ENCODE results near the gene ALPP. TPM values are rescaled to one million over a fixed set of nuclear protein-coding genes. Genes with fewer than 3 reads are reported as not detected.

Gene ALPP
- total RNA-seq, 4 donors from 2014 or later, result not detected

DNA sequence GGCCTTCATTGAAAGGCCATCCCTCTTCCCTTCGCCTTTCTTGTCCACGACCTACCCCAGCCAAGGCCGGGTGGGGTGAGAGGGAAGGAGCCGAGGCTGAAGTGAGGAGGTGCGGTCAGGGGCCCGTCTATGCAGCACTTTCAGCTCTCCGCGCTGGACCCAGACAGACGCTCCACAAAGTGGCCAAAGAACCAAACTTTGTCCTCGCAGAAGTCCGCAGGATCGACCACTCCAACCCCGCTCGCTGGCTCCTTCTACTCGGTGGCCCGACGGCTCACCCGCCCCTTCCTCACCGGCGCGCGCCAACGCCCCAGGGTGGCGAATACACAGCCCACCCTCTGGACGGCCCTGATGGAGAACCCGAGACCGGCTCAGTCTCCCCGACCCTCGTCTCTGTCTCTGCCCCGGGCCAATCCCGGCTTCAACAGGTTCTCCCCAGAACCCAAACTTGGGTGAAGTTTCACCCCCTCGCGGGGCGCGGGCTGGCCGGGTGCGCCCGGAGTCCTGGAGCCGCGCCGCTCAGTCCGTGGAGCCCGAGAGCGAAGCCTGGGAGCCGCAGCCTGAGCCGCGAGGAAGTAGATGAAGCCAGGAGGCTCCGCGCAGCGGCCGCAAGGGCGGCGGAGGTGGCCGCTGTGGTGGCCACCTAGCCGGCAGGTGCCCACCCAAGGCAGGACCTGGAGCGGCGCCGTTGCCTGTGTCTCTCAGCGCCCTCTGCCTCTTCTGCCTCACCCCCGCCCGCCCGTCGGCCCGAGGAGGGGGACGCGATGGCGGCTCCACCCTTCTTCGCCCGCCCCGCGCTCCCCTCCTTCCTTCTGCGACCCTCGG is 26.7 kb upstream of the ALPP start:
- Histone ChIP-seq H3K36me3 (no peaks in the 10 kb centered on the region), H3K4me3 (replicated peaks in 1 of 3) (no peak overlapping the region), H3K9me3 (no peaks in the 10 kb centered on the region), H3K27me3 (peaks cover 18% of the 10 kb centered on the region), H3K27ac (no peak overlapping the region), H3K4me1 (peaks cover 15 to 16% of the 10 kb centered on the region in 2 donors)
- TF ChIP-seq, protein P1, sequence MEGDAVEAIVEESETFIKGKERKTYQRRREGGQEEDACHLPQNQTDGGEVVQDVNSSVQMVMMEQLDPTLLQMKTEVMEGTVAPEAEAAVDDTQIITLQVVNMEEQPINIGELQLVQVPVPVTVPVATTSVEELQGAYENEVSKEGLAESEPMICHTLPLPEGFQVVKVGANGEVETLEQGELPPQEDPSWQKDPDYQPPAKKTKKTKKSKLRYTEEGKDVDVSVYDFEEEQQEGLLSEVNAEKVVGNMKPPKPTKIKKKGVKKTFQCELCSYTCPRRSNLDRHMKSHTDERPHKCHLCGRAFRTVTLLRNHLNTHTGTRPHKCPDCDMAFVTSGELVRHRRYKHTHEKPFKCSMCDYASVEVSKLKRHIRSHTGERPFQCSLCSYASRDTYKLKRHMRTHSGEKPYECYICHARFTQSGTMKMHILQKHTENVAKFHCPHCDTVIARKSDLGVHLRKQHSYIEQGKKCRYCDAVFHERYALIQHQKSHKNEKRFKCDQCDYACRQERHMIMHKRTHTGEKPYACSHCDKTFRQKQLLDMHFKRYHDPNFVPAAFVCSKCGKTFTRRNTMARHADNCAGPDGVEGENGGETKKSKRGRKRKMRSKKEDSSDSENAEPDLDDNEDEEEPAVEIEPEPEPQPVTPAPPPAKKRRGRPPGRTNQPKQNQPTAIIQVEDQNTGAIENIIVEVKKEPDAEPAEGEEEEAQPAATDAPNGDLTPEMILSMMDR (IDR thresholded peaks at IDR 0.05), result no peak
- TF ChIP-seq POLR2A (IDR thresholded peaks at IDR 0.05), result no peak
- no peak for DNase-seq
- 31 to 35% methylated on average over 34 to 44 of the region's 73 CpGs for WGBS, 2 donors
- intact Hi-C loops (cut with DNase I), result no loop called here

DNA sequence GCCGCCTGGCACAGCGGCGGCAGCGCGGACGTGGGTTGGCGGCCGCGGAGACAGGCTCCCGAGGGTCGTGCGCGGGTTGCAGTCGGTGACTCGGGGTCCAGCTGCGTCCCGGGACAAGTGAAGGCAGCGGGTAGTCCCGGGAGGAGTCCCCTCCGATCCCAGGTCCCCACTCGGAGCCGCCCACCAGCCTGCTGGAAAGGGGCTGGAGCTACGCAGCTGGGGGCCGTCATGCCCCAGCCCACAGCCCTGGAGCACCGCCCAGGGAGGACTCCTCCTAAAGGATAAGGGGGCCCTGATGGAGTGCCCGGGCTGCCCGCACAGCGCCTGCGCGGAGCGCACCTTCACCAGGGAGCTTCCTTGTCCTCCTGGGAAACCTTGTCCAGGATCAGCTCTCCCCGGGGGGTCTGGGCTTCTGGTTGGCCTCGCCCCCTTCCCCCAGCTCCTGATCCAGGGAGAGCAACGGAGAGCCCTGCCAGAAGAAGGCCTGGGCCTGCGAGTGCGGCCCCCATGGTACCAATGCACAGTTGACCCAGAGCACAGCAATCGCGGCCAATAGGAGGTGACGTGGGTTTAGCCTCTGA is 25.9 kb upstream of the ALPP start:
- Histone ChIP-seq H3K27me3 (peaks cover 18% of the 10 kb centered on the region), H3K9me3 (no peaks in the 10 kb centered on the region), H3K27ac (no peak overlapping the region), H3K4me1 (peaks cover 15 to 16% of the 10 kb centered on the region in 2 donors), H3K36me3 (no peaks in the 10 kb centered on the region), H3K4me3 (replicated peaks in 1 of 3) (no peak overlapping the region)
- intact Hi-C loops (cut with DNase I), result no loop called here
- DNase-seq, result no peak
- WGBS, 2 donors, result 80 to 83% methylated on average over 1 to 3 of the region's 39 CpGs
- TF ChIP-seq POLR2A (IDR thresholded peaks at IDR 0.05), result no peak
- TF ChIP-seq, protein P1 (IDR thresholded peaks at IDR 0.05), result no peak

DNA sequence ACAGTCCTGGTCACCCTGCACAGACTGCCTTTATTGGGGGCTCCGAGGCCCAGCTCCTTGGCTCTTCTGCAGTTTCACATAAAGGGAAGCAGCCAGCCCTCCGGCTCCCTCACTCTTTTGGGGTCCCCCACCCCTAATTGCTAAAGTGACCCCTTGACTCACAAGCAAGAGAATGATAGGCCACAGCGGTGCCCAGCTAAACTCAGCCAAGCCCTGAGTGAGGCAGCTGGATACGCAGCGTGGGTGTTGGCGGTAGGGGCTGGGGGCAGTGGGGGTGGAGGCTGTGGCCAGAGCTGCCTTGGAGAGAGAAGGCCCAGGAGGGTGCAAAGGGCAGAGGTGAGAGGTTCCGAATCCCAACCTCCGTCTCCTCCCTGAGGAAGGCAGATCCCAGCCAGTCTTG is 25.5 kb upstream of the ALPP start:
- Histone ChIP-seq H3K9me3 (no peaks in the 10 kb centered on the region), H3K36me3 (no peaks in the 10 kb centered on the region), H3K27me3 (peaks cover 18% of the 10 kb centered on the region), H3K4me3 (replicated peaks in 1 of 3) (no peak overlapping the region), H3K27ac (no peak overlapping the region), H3K4me1 (peaks cover 15 to 16% of the 10 kb centered on the region in 2 donors)
- TF ChIP-seq, protein P1 (IDR thresholded peaks at IDR 0.05), result no peak
- TF ChIP-seq POLR2A (IDR thresholded peaks at IDR 0.05), result no peak
- intact Hi-C loops (cut with DNase I), result no loop called here
- no peak for DNase-seq
- 80 to 81% methylated on average over 7 of the region's 8 CpGs for WGBS, 2 donors

DNA sequence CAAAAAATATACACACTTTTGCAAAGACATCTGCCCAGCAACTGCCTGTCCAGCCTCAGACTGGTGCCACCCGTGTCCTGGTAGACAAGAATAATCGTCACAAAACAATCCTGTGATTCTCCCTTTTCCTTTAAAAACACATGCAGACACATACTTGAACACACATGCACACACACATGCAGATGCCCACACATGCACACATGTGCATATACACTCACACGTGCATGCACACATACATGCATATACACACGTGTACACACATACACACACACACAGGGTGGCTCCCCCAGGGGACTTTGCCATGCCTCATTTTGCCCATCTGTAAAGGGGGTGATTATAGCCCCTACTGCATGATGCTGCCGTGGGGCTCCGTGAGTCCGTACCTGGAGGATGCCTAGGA is 24.9 kb upstream of the ALPP start:
- Histone ChIP-seq H3K4me1 (peaks cover 15 to 16% of the 10 kb centered on the region in 2 donors), H3K9me3 (no peaks in the 10 kb centered on the region), H3K4me3 (replicated peaks in 1 of 3) (no peak overlapping the region), H3K27ac (no peak overlapping the region), H3K27me3 (peaks cover 18% of the 10 kb centered on the region), H3K36me3 (no peaks in the 10 kb centered on the region)
- 87 to 94% methylated on average over 6 to 7 of the region's 7 CpGs for WGBS, 2 donors
- DNase-seq, result no peak
- intact Hi-C loops (cut with DNase I), result no loop called here
- no peak for TF ChIP-seq POLR2A (IDR thresholded peaks at IDR 0.05)
- TF ChIP-seq, protein P1 (IDR thresholded peaks at IDR 0.05), result no peak

DNA sequence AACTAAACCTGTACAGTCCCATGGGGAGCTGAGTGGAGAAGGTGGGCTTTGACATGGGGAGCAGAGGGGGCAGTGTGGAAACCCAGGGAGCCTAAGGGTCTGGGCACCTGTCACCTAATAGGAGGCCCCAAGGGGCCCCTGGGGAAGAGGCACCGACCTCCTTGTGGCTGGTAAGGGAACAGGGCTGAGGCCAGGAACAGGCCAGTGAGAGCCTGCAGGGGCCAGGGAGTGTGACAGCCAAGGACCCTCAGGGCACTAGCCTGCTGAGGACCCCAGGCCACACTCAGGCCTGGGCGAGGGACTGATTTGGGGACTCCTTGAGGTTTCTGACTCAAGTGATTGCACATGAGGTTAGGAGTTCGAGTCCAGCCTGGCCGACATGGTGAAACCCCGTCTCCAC is 24.5 kb upstream of the ALPP start:
- H3K36me3 ChIP-seq, result no peaks in the 10 kb centered on the region
- no peak overlapping the region for H3K4me3 ChIP-seq (replicated peaks in 1 of 3)
- H3K4me1 ChIP-seq, result peaks cover 15 to 16% of the 10 kb centered on the region in 2 donors
- no peaks in the 10 kb centered on the region for H3K9me3 ChIP-seq
- DNase-seq, result no peak
- intact Hi-C loops (cut with DNase I), result no loop called here
- WGBS, 2 donors, result 94% methylated on average over 3 to 5 of the region's 5 CpGs
- TF ChIP-seq POLR2A (IDR thresholded peaks at IDR 0.05), result no peak
- TF ChIP-seq, protein P1 (IDR thresholded peaks at IDR 0.05), result no peak
- H3K27ac ChIP-seq, result no peak overlapping the region
- peaks cover 18% of the 10 kb centered on the region for H3K27me3 ChIP-seq
